Activated CD8-positive, alpha-beta memory T cell treated with anti-CD3 and anti-CD28 coated beads, Interleukin-2, amount 50 U/mL, for 24 hours (primary cell): ENCODE measurements around the gene TNNT1.
"Not testable (repeated sequence)": the region's sequence is repeated elsewhere in the genome, so short reads cannot be mapped to it uniquely, and the experiment has no call there.

Source experiments
- DNase-seq: peaks from one replicate; pipeline ENCODE4 v3.0.0-alpha.2; 2020; ENCODE audit errors: extremely low read depth

The TNNT1 gene, protein sequence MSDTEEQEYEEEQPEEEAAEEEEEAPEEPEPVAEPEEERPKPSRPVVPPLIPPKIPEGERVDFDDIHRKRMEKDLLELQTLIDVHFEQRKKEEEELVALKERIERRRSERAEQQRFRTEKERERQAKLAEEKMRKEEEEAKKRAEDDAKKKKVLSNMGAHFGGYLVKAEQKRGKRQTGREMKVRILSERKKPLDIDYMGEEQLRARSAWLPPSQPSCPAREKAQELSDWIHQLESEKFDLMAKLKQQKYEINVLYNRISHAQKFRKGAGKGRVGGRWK

DNA sequence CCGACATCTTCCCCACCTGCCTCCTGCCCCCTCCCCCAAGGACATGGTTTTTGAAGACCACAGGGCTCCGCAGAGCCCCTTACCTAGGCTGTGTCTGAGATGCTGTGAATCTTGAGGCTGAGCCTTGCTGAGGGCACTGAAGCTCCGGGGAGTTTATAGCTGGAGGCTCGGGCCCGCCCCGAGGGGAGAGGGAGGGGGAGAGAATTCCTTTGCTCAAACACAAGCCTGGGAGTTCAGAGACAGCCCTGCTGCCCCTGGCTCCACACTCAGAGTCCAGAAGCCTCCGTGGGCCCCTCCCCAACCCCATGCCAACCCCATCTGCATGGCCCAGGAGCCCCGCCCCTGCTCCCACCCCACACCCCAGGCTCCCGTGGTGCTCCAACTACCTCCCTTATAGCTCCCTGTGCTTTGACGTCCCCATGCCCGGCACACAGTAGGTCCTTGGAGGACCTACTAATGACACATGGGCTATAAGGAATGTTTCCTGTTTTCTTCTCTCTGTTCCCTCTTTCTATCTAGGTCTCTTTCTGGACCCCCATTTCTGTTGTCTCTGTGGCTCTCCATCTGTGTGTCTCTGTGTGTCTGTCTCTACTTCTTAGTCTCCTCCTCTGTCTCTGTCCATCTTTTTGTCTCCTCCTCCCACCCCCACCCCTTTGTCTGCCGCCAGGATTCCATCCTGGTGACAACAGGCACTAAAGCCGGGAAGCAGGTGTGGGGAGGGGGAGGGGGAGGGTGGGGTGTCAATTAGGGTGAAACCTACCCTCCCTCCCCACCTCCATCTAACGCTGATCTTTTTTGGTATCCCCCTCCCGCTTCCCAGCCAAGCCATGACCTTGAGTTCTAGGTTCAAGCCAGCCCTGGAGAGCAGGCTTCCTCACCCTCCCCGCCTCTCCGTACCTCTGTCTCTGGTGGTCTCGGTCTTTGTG, at the start of gene TNNT1:
TSS of gene TNNT1 (minus strand) at position 129 of the 926 bp plus-strand sequence. CDS start 2,049 bp downstream, outside the sequence.
- no peak for DNase-seq

DNA sequence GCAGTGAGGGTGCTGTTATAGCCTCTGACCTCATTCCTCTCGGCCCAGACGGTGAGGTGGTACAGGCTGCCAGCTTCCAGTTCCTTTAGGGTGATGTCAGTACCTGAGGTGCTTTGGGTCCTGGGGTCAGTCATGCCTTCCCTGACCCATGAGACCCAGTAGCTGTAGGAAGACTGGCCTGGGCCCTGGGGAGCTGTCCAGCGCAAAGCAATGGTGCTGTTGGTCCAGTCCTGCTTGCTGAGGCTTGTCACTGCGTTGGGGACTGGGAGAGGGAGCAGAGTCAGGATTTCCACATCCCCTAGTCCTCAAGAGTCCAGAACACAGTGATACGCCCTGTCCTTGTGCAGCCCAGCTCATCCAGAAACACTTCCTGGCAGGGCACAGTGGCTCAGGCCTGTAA, 49.6 kb upstream of the TNNT1 start:
- DNase-seq, result no peak

DNA sequence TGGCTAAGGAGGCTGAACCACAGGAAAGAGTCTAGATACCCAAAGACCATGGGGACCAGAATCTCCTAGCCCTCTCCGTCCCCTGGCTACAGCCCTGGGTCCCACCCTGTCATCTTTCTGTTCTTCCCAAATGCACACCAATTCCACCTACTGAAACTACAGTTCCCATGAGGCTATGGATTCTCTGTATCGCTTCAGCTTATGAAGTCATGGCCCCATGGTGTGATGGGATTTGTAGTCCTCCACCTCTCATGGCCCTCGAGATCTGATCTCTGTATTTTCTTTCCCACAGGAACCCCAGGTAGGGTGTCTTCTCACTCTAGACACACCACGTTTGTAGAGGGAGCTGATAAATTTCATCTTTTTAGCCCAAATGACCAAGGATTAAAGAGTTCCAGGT, 48.5 kb upstream of the TNNT1 start:
- no peak for DNase-seq

DNA sequence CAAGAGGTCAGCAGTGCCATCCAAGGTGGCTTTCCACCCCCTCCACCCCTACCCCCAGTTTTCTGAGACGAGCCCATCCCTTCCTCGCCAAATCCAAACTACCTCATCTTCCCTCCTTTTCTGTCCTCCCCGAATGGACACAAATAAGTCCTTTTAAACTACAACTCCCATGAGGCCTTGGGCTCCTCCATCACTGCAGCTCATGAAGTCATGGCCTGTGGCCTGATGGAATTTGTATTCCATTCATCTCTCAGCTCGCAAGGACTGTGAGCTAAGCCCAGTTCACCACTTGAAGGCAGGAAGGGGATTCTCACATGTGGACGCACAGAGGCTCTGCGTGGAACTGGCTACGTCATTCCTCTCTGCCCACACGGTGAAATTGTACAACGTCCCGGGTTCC, 47.8 kb upstream of the TNNT1 start:
- no peak for DNase-seq

DNA sequence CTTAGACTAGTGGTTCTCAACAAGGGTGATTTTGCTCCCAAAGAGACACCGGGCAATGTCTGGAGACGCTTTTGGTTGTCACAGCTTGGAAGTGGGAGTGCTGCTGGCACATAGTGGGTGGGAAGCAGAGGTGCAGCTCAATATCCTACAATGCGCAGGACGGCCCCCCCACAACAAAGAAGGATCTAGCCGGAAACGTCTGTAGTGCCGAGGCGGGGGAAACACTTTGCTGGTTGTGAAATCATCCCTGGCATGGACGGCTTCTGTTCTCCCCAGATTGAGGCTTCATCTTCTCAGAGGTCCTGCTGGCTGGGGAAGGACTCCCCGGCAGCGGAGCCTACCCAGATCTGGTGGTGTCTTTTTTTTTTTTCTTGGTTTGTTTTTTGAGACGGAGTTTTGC, 44.5 kb upstream of the TNNT1 start:
- no peak for DNase-seq

DNA sequence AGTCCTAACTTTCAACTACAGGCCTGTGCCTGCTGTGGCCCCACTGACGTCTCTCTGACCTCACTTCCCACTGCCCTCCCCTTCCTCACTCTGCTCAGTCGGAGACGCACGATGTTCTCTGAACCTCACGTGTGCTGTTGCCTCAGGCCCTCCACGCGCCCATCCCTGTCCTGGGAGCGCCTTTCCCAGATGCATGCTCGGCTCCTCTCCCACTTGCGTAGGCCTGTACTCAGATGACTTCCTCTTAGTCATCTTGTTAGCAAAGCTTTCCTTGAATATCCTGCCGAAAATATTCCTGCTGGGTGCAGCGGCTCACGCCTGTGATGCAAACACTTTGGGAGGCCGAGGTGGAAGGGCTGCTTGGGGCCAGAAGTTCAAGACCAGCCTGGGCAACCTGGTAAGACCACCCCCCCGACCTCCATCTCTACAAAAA, 40.4 kb upstream of the TNNT1 start:
- DNase-seq, result no peak

DNA sequence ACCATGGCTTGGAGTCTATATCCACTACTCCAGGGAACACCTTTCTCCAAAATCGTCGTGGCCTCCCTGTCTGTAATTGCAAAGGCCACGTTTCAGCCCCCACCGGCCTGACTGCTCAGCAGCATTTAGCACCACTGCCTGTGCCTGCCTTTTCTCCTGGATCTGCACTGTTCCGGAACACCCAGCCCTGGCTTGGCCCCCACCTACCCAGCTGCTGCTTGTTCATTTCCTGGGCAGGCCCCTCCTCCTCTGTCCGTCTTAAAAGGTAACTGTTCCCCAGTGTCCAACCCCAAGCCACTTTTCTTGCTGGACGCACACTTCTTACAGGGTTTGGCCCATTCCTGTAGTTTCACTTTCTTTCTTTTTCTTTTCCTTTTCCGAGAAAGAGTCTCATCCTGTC, 39.6 kb upstream of the TNNT1 start:
- no peak for DNase-seq

DNA sequence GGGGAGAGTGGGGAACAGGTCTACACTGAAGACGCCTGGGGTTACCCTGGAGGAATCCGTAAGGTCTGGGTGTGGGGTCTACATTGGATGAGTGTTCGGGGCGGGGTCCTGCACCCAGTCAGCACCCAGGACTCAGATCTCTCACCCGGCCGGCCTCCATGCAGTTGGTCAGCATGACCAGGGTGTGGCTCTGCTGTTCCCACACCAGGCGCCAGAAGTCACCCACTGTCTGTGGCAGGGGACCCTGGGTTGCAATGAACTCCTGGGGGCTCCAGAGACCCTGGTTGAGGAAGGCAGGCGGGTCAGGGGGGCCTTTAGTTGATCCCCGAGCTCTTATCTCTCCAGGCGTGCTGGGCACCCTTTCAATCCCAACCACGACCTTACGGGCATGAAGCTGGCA, 37.1 kb upstream of the TNNT1 start:
- DNase-seq, result no peak

DNA sequence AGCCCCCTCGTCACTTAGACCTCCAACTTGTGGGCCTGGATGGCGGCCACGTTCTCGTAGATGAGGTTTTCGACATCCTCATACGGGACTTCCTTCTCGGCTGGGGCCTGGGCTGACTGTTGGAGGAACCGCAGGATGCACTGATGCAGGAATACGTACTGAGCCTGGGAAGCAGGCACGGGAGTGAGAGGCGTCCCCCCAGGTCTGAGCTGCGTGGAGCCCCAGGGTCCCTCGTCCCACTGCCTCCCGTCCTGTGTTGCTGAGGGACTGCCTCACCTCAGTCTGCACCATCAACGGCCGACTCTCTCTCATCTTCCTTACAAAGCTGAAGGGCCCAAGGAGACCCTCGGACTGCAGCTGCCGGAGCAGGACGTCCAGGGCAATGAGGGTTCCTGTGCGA, 32.7 kb upstream of the TNNT1 start:
- no peak for DNase-seq

DNA sequence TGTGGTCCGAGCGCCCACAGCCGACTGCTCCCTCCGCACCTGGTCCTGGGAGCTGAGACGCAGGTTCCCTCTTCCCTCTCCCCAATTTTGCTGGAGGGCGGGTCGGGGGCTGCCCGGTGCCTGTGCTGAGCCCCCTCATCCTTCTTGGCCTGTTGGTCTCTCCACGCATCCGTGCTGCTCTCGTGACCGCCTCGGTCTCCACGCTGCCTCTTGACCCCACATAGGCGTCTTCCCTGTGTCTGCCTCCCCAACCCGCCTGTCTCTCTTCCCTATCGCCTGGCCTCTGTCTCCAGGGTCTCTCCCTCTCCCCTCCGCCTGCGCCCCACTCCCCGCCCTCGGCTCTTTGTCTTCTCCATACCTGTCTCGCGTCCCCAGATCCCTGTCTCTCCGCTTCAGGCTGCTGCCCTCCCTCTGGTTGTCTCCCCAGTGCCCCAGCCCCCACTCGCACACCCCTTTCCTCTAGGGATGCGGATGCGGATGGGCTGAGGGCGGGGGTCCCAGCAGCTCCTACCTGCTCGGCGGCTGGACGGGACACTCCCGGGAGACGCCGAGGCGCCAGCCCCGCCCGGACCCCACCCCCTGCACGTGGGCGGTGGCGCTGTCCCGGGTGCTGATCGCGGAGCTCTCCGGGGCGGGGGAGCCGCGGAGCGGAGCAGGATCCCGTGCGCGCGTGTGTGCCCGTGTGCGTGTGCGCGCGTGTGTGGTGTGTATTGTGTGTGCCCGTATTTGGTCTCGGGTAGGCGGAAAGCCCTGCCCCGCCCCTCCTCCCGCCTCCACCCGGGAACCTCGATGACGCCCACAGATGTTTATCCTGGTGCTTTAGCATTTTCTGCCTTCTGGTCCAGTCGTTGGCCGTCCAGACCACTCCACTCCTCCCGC, 30.8 kb upstream of the TNNT1 start, which contains the start of gene SYT5:
TSS of gene SYT5 (minus strand) at position 684 of the 879 bp plus-strand sequence. CDS start 1,248 bp downstream, outside the sequence.
- DNase-seq, result no peak

DNA sequence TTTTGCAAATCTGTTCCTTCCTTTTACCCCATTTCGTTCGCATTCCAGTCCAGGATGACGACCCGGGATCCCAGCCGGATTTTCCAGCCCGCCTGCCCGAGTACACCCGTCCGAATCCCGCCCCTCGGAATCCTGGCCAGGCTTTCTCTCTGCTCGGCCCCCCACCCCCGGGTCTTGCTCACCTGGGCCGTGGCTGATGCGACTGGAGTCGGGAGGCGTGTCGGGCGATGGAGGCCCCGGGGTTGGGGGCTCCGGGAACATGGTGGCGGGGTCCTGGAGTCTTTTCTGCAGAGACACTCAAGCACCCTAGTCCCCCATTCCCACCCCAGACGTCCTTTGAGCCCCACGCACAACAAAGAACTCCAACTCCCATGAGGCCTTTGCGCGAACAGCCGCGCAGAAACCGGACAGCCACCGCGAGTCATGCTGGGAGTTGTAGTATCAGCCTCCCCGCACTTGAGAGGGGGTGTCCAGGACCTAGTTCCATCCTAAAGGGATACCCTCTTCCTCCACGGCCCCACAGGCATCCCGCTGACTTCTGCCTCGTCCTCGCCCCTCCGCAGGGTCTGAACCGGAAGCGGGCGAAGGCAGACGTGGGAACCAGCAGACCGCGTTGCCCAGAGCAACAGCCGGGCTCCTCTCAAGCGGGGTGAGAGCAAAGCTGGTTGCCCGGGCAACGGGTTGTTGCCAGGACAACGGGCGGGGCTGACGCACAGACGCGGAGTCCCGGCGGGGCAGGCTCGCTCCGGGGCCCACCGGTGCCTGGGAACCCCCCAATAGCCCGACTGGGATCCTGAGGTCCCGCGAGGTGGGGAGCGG, 30.0 kb upstream of the TNNT1 start:
- DNase-seq, result peak; percentile 82

DNA sequence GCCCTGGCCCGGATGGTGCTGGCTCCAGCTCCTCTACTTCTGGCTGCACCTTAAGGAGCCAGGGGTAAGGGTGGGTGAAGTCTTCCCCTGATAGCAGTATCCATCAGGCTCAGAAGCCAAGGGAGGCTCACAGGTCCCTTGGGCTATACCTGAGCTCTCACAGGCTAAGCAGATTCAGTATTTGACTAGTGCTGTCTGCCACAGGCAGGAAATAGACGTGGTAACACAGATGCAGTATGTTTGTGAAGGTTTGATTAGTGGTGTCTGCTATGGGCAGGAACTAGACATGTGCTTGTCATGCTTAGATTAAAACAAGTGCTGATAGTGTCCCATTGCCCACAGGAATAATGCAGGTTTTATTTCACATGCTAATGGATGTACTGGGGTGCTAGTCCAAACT, 27.1 kb upstream of the TNNT1 start:
- no peak for DNase-seq

DNA sequence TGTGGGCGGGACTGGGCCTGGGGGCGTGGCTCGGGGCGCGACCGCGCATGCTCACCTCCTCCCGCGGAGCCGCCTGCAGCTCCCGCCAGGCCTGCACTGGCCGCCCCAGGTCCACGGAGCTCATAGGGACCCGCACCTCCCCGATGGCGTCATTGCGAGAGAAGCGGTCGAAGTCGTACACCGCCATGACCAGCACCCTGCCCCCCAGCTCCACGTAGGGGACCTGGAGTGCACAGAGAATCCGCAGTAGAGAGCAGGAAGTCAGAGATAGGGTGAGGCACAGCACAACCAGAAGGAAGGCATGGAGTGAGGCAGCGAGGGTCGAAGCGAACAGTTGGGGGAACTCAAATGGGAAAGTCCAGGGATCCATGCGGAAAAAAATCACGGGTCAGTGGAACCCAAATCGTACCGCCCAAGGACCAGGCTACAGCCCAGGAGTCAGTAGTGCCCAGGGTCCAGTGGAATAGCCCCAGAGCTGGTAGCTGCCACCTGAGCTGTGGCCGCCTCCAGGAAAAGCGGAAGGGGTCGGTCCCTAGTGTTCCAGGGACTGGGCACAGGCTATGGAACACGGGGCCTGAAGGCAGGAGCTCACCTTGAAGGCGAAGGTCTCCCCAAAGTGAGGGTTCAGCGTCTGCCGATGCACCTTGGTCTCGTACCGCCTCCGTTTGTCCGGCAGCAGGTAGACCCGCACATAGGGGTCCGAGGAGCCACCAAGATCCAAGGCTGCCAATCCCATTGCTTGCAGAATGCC, 26.3 kb upstream of the TNNT1 start:
- DNase-seq, result no peak

DNA sequence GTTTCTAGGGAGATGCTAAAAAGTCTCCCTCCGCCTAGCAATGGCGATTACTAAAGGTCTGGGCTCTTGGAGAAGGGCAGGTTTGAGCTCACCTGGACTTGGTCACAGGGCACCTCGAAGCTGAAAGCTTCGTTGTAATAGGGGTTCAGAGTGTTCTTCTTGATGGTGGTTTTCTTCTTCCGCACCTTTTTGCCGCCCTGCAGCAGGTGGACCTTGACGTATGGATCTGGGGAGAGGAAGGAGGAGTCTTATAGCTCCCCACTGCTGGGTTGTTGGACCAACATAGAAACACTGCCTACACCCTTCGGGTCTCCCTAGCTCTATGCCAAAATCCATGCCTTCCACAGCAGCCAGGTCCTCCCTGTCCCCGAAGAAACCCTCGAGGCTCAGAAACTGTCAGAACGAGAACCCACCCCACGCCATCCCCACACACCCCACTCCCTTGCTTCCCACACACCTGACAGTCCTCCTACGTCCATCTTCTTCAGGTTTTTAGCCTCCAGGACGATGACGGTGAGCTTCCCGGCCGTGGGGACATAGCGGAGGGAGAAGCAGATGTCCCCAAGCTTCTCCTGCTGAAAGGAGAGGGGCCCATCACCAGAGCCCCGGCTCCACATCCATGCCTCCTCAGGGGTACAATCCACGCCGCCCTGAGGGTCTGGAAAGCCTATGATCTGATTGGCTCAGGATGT, 25.6 kb upstream of the TNNT1 start:
- DNase-seq, result no peak

DNA sequence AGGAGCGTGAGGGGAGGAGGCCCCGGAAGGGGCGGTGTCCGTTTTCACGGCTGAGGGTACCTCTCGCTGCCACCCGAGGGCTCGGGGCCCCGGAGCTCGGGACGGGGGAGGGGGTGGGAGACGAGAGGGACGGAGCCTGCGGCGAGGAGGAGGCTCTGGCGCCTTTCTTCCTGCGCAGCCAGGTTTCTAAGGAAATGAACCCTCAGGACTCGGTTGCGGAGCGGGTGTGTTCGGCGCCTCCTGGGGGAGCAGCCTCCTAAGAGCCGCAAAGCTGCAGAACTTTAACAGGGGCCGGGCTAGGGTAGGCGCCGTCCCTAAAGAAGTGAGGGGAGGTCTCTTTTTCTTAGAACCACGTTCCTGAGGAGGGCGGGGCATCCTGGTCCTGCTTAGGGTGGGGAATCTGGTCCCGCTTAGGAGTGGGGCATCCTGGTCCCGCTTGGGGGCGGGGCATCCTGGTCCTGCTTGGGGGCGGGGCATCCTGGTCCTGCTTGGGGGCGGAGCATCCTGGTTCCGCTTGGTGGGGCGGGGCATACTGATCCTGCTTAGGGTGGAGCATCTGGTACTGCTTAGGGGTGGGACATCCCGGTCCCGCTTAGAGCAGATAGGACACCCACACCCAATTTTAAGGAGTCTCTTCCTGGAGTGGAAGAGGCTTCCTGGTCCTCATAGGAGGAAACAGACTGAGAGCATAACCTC, 24.9 kb upstream of the TNNT1 start:
- no peak for DNase-seq

DNA sequence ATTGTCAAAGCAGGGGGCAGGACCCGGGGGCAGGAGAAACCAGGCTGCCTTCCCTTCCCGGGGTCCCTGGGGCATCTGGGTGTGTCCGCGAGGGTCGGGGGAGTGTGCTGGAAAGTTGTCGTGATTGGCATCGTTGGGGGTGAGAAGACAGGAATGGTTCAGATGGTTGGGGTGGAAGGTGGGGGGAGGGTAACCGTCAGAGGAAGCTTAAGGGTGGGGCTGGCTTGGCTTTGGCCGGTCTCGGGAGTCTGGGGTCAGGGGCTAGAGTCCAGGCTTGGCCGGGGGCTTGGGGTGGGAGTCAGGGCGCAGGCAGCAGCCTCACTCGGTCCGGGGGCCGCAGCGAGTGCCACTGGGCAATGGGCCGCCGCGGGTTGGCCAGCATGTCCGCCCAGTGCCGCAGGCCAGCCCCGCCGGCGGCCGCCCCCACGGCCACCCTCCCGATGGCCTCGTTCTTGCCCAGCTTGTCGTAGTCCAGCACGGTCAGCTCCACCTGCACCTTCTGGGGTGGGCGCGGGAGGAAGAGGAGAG, 24.2 kb upstream of the TNNT1 start:
- DNase-seq, result no peak

DNA sequence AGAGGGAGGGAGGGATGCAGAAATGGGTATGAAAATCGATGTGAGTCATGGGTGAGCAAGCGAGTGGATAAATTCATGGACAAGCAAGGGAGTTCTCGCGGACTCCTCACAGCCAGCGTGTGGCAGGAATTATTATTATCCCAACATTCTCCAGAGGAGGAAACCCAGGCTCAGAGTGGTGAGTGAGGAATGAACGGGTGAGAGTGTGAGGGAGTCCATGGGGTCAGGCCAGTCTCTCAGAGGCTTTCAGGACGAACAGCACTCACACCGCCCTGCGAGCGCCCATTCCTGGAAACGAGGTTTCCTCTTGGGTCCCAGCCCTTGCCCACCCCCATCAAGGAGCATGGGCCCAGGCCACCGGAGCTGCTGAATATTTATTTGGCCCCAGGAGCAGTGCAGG, 23.7 kb upstream of the TNNT1 start:
- no peak for DNase-seq

DNA sequence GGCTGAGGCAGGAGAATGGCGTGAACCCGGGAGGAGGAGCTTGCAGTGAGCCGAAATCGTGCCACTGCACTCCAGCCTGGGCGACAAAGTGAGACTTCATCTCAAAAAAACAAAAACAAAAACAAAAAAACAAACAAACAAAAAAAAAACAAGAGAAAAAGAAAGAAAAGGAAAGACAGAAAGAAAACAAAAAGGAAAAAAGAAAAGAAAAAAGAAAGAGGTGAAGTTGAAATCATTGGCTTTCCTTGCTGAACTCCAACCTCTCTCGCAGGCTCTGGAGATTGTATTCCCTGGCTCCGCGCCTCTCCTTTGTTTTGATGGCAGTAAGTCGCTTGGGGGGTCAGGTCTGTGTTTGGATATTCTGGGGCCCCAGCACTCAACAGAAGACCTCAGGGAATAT, 23.3 kb upstream of the TNNT1 start:
- DNase-seq, result not testable (repeated sequence)

DNA sequence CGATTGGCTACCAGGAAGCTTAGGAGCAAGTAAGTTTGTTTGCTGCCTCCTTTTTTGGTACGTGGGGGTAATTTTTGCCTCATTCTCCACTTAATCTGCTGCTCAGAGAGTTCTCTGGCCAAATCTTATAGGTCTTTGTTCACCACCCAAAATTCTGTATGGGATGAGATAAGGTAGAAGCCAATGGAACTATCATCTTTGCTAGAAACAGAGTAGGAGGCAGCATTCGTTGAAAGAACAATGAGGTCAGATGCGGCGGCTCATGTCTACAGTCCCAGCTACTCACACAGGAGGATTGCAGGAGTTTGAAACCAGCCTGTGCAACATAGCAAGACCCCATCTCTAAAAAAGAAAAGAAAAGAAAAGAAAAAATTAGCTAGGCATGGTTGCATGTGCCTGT, 22.4 kb upstream of the TNNT1 start:
- DNase-seq, result no peak
